Lower leg skin (tissue), 4 donors: Measurements from ENCODE around the gene GEN1. TPM values are rescaled to one million over a fixed set of nuclear protein-coding genes. Genes with fewer than 3 reads are reported as not detected.

Experiments
- DNase-seq, 2 donors: peaks; one replicate each; pipeline ENCODE4 v3.0.0-alpha.2; 2019; ENCODE audit warnings: low spot score in 2 of 2
- H3K4me3 ChIP-seq: fragments of 200-600 bp; sonication (generic); 2 replicates; pipeline ENCODE4 v1.5.1; 2017; ENCODE audit warnings: mild to moderate bottlenecking, low read depth; ENCODE audit not compliant: poor library complexity, severe bottlenecking
- CTCF ChIP-seq, 3 donors: fragments of 450-650 bp; IDR thresholded peaks; one replicate each; pipeline ENCODE4 v1.5.1; 2016; ENCODE audit warnings: antibody characterized with exemption in 3 of 3, mild to moderate bottlenecking in 3 of 3, moderate library complexity in 2 of 3
- POLR2A ChIP-seq, 2 donors: fragments of 450-650 bp; IDR thresholded peaks; one replicate each; pipeline ENCODE4 v1.6.1; 2016 to 2017; ENCODE audit warnings: antibody characterized with exemption in 2 of 2, mild to moderate bottlenecking in 1 of 2, moderate library complexity in 1 of 2
- WGBS, 2 donors: methylation state at CpG; one replicate each; pipeline ENCODE4 v1.1.5; 2018; 5-methylcytosine and 5-hydroxymethylcytosine counted together
- intact Hi-C: fragments of 100-400 bp; cut with DNase I; formaldehyde crosslinking; loops from one replicate; pipeline ENCODE4 v1.15.0; 2023; ENCODE audit warnings: low total_unique reads
- total RNA-seq, 4 donors: library from RNA; depleted of rRNA; stranded (reverse); fragments of >200 nt; gene quantifications; one replicate each; pipeline ENCODE4 v1.1.0, GENCODE V29; 2016

The GEN1 gene
- total RNA-seq, 4 donors from 2014 or later, result 4.9 to 10.6 (median 5.3) TPM

- intact Hi-C loops, result no loop called here
- DNase-seq, result no peak
- 31 to 53% methylated on average over 2 of the region's 2 CpGs for WGBS, 2 donors
- TF ChIP-seq POLR2A (IDR thresholded peaks at IDR 0.05) (no peak), CTCF (IDR thresholded peaks at IDR 0.05) (no peak)
- no peak overlapping the region for H3K4me3 ChIP-seq
Measured at GRCh38 chr2:17757321-17757720, 3.4 kb downstream of the GEN1 start.

- no peak overlapping the region for H3K4me3 ChIP-seq
- intact Hi-C loops, result no loop called here
- TF ChIP-seq POLR2A (IDR thresholded peaks at IDR 0.05) (no peak), CTCF (IDR thresholded peaks at IDR 0.05) (no peak)
- DNase-seq, result no peak
- WGBS, 2 donors, result 63 to 67% methylated on average over 3 of the region's 3 CpGs
Measured at GRCh38 chr2:17758118-17758517, 4.2 kb downstream of the GEN1 start.

GRCh38 chr2:17759805-17760204 is 5.9 kb downstream of the GEN1 start:
- no peak overlapping the region for H3K4me3 ChIP-seq
- 82 to 84% methylated on average over 2 of the region's 2 CpGs for WGBS, 2 donors
- DNase-seq, result no peak
- TF ChIP-seq CTCF (IDR thresholded peaks at IDR 0.05), result no peak
- no peak for TF ChIP-seq POLR2A (IDR thresholded peaks at IDR 0.05)
- intact Hi-C loops, result no loop called here

- TF ChIP-seq POLR2A (IDR thresholded peaks at IDR 0.05) (no peak), CTCF (IDR thresholded peaks at IDR 0.05) (no peak)
- DNase-seq, result no peak
- 92 to 100% methylated on average over 1 of the region's 1 CpG for WGBS, 2 donors
- no peak overlapping the region for H3K4me3 ChIP-seq
- intact Hi-C loops, result no loop called here
Measured at GRCh38 chr2:17762451-17762850, 8.5 kb downstream of the GEN1 start.

- TF ChIP-seq CTCF (IDR thresholded peaks at IDR 0.05), result no peak
- TF ChIP-seq POLR2A (IDR thresholded peaks at IDR 0.05), result no peak
- intact Hi-C loops, result no loop called here
- DNase-seq, result no peak
- 89 to 94% methylated on average over 10 of the region's 10 CpGs for WGBS, 2 donors
- no peak overlapping the region for H3K4me3 ChIP-seq
Measured at GRCh38 chr2:17763641-17764333, 9.8 kb downstream of the GEN1 start.

GRCh38 chr2:17765398-17765797 is 11.5 kb downstream of the GEN1 start:
- TF ChIP-seq CTCF (IDR thresholded peaks at IDR 0.05), result no peak
- TF ChIP-seq POLR2A (IDR thresholded peaks at IDR 0.05), result no peak
- intact Hi-C loops, result no loop called here
- no peak for DNase-seq
- 90 to 91% methylated on average over 2 of the region's 2 CpGs for WGBS, 2 donors
- no peak overlapping the region for H3K4me3 ChIP-seq
